Measurements from ENCODE around the gene PDGFD.

PDGFD gene

DNA sequence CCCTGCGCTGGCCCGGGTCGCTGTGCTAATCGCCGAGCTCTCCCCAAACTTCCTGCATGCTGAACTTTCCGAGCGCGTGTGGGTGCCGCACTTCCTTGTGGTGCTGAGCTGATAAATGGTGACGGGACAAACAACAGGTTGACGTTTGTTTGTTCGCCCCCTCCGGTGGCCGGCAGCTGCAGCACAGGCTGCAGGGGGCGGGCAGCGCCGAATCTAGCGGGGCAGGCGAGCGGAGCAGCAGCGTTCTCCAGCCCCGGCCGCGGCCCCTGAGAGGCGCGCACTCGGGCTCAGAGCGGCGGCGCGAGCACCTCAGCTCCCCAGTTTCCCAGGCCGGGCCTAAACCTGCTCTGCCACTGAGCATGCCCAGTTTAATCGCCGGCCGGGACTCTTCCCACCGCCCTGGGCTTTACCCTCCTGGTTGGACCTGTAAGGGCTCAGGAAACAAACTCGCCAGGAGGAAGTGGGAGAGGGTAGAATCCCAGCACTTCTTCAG lies at the start of gene PDGFD:
Gene PDGFD, minus strand, starts transcription at position 120 of the 493 bp plus-strand sequence.
- DNase-seq (ENCODE audit: low spot score) = peak; percentile 1

DNA sequence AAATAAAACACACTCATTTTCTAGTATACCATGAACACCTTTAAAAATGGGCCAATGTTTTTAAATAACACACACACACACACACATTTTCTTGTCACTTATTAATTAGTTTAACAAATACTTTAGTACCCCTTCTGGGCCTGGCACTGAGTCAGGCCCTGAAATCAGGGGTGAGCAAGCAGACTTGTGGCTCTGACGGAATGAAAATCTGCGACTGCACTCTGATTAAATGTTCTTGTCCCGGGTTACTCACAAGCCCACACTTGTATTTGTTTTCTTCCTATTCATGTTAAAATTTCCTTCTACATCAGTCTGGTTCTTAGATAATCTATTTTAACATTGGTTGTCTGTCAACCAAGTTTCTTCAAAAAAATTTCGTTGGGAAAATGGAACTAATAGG lies 43.0 kb upstream of the PDGFD start:
- no peak for DNase-seq (ENCODE audit: low spot score)

DNA sequence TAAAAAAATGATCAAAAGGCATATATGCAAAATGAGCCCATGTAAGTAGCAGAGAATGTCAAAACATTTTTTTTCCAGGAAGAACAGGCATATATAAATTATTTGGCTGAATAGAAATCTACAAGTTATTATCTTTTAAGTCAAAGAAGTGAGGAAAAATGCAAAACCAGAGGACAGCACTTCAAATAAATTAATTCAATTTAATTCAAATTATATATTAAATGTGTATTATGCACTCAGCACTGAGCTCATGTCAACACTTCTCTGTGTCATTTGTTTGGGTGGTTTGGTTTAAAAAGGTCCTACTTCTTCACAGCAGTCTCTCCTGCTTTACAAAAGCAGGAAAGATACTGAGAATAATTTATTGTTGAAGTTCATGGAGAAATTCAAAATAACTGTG lies 41.9 kb upstream of the PDGFD start:
- no peak for DNase-seq (ENCODE audit: low spot score)

DNA sequence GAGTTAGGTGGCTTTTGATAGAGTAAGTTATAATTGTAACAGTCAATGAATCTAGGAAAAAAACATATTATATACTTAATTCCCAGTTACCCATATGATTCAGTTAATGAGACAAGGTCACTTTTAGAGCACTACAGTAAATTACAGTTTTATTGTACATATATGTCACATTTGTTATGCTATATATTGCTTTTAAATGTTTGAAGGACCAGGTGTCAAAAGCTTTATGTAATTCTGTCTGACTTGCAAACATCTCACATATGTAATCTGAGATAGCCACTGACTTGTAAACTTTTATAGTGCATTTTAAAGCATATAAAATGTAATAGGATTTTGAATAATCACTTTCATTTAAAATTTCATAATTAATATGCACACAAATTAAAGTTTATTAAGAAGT lies 36.7 kb upstream of the PDGFD start:
- no peak for DNase-seq (ENCODE audit: low spot score)

DNA sequence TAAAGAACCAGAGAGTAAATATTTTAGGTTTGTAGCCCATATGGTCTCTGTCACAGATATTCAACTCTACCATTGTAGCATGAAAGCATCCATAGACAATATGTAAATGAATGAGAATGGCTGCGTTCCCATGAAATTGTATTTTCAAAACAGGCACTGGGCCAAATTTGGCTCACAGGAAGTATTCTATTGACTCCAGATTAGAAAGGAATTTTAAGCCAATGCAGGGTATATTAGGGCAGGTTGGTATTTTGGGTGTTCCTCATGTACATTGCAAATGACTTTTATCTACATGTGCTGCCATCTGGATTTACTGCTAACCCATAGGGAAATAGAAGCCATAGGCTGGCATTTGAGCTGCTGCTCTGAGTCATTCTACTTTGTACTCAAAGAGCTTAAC lies 35.1 kb upstream of the PDGFD start:
- no peak for DNase-seq (ENCODE audit: low spot score)

DNA sequence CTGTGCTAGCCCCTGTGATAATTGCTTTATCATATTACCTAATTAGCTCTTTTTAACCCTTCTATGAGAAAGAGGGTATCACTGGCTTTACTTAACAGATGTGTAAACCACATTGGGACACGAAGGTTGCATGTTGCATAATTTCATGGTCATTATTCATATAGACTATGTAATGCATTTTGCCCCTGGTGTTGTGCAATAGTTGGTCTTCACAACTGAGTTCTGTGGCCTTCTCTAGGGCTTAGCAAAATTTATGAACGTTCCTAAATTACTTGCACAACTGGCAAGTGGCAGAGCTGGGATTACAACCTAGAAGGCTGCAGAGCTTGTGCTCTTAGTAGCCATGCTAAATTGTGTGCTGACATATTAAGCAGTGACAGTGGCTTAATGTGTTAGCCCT lies 34.6 kb upstream of the PDGFD start:
- no peak for DNase-seq (ENCODE audit: low spot score)

DNA sequence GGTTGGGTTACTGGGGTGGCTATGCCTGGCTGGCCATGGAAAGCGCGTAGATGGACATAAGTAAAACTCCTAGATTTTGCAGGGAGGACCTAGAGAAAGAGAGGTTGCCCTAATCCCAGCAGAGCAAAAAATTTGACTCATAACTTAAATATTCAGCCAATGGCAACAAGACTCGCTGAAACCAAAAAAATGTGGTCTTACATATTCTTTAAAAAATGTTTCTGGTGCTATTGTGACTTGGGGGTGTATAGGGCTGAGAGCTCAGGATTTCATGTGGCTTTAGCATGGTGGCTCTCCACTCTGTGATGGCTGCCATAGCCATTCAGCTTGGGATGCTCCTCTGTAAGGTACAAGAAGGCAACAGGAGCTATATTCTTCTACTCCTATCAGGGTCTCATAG lies 27.2 kb upstream of the PDGFD start:
- DNase-seq (ENCODE audit: low spot score) = no peak

DNA sequence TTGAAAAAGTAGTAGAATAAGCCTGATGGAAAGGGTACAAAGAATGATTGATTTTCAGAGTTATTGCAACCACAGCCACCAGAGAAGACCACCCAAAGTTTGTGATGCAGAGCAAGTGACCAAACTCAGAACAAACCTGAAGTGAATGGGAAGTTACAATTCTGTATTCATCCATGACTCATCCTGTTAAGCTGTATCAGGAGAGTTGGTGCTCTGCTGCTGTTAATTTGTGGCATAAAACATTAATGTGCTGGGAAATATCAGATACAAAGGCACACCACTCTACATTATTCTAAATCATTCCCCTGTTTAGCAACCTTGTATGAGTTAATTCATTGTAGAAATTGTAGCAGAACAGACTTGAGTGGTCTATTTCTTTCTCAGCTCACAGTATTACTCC lies 19.6 kb upstream of the PDGFD start:
- no peak for DNase-seq (ENCODE audit: low spot score)

DNA sequence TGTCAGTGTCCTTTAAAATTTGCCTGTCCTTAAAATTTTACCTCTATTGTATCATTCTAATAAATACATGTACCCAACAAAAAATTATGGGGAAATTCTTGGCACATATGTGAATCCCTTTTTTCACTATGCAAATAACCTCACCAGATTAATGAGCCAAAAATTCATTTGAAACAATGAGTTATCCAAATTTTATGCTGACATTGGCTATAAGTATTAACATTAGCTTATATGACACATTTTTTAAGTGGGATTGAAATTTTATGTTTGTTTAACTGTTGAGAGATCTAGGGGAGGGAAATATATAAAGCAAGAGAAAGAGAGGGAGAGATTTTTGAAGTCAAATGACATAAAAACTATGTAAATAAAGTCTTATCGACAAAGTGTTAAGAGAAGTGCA lies 11.8 kb upstream of the PDGFD start:
- no peak for DNase-seq (ENCODE audit: low spot score)

DNA sequence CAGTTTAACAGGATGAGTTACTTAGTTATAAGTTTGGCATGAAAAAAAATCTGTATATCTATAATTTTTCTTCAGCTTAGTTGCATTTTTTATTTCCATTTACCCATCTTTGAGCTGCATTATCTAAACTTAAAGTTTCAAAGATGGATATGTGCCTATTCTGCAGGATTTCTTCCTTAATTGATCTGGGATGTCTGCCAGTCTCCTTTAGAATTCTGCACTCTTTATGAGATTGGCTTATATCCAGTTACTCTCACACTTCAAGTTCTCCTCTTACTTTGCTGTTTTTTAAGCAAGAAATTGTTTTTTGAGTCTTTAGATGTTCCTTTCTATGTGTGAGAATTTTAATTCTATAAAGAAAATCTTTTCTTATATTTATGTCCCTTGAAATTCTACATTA lies 5.1 kb upstream of the PDGFD start:
- no peak for DNase-seq (ENCODE audit: low spot score)

DNA sequence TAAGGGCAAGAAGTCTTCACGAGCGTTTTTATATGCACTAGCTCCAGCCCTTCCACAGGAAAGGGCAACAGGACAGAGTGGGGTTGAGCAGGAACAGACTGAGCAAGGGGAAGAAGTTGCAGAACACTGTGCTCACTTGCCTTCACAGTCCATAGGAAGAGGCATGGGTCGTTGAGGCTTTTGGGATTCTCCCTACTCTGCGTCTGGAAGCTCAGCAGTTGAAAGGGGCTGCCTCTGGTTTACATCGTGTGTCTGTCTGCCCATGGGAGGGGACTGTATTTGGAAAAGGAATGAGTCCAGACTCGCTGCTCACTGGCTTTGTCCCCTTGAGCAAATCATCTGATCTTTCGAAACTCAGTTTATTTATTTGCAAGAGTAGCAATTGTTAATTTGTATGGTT lies 1.1 kb upstream of the PDGFD start:
- DNase-seq (ENCODE audit: low spot score) = no peak

DNA sequence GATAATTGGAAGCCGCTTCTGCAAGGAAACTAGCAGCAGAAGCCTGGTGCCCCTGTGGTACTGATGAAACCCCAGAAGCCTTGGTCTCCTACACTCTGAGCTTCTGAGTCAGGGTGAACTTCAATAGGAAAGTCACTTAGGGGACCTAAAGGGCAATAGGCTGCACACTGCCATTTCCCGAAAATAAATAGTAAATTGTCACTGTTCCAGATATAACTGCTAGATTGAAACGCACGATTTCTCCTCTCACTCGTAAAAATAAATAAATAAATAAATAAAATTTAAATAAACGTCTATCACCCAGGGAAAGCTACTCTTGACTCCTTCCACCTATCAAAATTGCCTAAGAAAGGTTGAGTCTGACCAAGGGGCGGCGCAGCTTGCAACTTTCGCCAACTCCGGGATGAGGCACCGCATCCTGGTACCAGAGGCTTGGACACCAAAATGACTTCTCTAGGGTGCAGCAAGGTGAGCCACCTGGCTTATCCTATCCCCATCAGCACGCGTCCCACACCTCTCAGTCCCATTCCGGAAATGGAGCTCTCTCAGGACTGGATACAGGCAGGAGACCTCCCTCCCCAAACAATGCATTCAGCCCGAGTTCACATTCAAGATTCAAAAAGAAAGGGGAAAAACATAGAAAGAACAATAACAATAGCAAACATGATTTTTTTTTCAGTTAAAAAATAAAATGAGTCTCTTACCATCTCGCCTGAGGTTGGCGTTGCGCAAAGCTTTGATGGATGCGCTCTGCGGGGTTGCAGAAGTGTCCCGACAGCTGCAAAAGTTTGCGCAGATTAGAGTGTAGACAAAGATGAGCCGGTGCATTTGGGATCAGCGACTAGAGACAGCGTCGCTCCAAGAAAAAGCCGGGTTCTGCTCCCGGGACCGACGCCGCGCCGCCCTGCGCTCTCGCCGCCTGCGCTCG lies 583 bp downstream of the PDGFD start:
- no peak for DNase-seq (ENCODE audit: low spot score)

DNA sequence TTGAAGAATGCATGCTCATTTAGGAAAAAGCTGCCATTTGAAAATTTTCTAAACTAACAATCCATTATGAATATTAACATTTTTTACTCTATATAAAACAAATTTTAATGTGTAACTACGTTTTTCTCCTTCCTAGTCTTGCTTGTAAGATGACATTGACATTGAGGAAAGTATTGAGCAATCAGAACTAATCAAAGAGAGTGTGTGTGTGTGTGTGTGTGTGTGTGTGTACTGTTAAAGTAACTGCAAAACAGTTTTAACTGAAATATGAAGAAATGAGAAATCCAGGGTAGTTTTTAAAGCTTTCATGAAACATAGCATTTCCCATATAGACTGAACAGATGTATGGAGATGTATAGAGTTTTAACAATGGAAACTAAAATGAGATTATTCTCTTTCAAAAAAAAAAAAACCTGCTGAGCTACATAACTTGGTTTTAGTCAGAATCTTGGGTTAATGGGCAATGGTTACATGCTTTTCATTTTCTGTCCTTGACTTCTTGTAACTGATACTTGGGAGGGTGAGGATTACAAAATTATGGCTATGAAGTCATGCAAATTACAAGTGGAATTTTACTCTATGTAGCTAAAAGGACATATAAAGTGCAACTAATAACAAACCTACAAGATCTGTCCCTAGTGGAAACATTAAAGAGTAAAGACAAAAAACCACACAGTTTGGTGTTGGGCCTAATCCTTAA lies 2.0 kb downstream of the PDGFD start:
- DNase-seq (ENCODE audit: low spot score) = no peak

DNA sequence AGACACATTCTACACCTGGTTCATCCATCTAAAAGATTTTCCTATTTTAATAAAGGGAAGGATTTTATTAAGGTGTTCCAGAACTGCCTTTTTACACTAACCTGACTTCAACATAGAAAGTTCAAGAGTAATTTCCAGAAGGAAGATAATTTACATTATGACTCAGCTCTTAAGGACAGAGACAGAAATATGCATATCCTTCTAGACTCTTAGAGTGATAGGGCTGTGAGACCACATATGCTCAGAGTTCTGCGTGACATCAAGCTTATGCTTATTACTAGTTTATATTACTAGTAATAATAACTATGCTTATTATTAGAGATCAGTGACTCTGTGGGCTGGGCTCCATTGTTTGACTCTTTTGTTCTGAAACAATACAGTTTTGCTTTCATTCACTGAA lies 4.6 kb downstream of the PDGFD start:
- no peak for DNase-seq (ENCODE audit: low spot score)

DNA sequence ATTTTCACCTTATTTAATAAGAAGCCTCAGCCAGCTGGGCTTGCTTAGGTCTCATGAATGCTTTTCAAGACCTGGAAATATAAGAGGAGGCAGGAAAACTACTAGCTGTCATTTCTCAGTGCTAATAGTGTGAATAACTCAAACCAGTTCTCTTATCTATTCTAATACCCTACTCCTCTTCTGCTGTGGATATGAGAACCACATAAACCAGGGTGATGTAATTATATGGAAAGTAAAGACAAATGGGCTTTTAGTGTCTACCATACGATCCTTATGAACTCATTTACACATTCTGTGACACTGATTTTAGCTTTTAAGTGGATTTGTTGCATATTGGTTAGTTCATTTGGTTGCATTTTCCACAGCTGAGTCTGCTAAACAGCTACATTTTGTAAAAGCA lies 8.6 kb downstream of the PDGFD start:
- DNase-seq (ENCODE audit: low spot score) = no peak

DNA sequence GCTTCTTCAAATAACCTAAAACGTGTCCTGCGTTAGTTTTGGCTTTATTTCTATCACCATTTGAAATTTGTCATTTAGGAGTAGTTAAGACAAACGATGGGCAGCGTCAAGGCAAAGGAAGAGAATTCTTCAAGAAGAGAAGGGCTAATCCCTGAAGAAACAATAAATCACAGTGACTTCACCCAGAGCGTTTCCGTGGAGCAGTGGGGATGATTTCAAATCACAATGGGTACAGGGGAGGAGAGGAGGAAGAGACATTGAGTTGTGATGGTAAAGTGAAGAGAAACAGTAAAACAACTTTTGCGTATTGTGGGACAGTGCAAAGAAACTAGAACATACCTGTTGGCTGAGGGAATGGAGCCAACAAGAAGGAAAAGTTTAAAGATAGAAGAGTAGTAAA lies 9.7 kb downstream of the PDGFD start:
- DNase-seq (ENCODE audit: low spot score) = no peak

DNA sequence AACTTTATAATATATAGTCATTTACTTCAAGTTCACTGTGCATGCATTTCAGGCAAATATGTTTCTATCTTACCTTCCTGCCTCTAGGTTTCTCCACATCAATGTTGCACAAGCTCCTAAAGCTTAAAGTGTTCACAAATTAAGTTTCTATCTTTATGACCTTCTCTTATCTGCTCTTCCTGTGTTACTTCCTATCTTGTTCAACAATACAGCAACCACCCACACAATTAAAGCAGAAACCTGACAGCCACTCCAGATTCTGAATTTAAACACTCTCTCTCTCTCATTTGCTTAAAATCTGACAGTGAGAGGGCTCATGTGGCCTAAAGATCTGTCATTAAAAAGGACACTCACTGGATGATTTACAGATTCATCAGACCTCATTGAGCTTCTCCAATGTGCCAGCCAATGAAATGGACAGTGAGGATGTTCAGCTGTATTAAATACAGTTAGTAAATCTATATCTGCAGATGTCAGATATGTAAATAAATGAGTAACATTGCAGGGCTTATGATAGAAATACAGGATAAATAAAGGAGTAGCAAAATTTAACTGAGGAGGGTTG lies 10.9 kb downstream of the PDGFD start:
- no peak for DNase-seq (ENCODE audit: low spot score)

DNA sequence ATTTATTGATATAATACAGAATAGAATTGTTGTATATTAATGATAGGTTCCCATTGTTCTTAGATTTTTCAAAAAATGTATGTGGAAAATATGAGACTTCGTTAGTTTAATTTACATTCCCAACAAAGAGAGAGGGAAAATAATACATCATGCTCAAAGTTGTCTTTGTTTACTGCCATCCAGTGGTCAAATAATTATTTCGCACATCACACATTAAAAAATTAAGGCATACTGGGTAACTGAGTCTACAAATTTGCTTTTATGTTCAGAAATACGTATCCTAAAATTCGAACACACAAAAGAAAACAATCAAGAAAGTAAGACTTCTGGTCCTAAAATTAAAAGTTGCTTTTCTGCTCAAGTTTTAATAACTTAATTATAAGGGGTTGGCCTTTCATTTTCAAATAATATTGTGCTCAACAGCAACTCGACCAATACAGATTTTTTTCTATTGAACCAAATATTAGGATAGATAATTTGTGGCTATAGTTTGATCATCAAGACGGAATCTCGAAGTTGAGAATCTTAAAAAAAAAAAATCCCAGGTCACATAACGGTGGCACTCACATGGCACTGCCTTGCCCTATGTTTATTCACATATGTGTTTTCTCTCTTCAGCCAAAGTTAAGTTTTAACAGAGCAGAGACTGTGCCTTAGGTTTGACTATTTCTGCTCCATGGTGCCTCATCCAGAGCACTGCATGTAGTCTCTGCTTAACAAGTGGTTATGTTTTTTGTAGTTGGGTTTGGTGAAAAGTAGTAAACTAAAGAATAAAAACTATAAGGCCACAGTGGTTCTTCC lies 12.3 kb downstream of the PDGFD start:
- no peak for DNase-seq (ENCODE audit: low spot score)

DNA sequence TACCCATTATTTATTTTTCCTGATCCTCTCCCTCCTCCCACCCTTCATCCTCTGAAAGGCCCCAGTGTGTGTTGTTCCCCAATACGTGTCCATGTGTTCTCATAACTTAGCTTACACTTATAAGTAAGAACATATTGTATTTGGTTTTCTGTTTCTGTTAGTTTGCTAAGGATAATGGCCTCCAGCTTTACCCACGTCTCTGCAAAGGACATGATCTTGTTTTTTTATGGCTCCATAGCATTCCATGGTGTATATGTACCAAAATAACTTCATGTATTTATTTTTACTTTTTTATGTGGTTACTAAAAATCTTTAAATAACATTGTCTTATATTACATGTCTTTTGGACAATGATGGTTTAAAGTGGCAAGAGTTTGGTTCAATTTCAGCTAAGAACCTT lies 15.2 kb downstream of the PDGFD start:
- DNase-seq (ENCODE audit: low spot score) = no peak

DNA sequence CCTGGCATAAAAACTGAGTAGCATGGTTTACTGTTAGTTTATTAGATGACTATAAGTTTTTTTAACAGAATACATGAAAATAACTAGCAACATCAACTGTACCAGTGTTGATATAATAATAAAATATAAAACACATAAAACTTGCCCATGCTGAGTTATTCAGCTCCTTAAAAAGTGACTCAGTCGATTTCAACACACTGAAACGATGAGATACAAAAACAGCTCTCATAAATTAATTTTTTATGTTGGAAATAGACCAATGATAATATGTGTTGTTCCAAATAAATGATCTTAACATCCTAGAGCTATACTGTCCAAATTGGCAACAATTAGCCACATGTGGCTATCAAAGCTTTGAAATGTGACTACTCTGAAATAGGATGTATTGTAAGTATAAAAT lies 15.9 kb downstream of the PDGFD start:
- no peak for DNase-seq (ENCODE audit: low spot score)

DNA sequence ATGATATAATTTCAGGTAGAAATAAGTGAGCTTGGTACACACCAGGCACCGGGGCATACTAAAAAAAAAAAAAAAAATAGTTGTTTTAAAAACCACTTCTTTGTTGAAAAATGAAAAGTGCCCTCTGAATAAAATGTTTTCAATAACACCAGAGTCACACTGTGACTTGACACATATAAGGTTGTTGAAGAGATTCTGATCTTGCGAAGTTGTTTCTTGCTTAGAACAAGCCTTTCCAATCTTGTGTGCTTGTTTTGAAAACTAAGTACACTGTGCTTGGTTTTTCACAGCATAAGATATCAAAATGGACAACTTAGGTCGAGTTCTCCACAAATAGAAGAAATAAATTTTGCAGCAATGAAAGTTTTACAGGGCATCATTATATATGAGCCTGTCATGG lies 17.0 kb downstream of the PDGFD start:
- DNase-seq (ENCODE audit: low spot score) = no peak

DNA sequence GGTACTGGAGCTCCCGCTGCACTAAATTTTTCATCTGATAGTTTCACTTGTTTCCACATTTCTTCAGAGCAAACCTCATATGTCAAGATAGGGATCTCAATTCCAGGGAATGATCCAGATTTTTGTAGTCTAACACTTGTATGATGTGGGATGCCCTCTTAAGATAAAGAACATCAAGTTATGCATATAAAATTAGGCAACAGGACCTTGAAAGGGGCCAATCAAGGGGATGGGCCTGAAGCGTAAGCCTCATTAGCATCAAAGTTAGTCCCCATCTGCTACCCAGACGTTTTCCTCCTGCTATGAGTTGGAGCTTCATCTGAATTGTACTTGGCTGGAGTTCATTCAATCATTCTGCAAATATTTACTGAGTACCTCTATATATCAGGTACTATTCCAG lies 17.5 kb downstream of the PDGFD start:
- DNase-seq (ENCODE audit: low spot score) = no peak
